CD14-positive monocyte (primary cell): ENCODE results near the gene SPRYD4. TPM values are rescaled to one million over a fixed set of nuclear protein-coding genes. Genes with fewer than 3 reads are reported as not detected.

ENCODE experiments used
- DNase-seq, 3 donors: peaks; one replicate each; pipeline ENCODE4 v3.0.0-alpha.2; 2011 to 2022
- H2AFZ ChIP-seq: 2 replicates; pipeline ENCODE4 v1.6.0; 2012; ENCODE audit warnings: mild to moderate bottlenecking, low read depth, low read length, inconsistent platforms; ENCODE audit not compliant: insufficient read depth, poor library complexity, severe bottlenecking
- H3K27ac ChIP-seq, 2 donors: 1 replicate in 1 of 2; 2 replicates in 1 of 2; pipeline ENCODE4 v1.5.1; 2012 to 2013; ENCODE audit warnings: low read length in 2 of 2, control low read depth in 1 of 2, inconsistent platforms in 1 of 2, low read depth in 1 of 2, mild to moderate bottlenecking in 1 of 2
- H3K27me3 ChIP-seq, 2 donors: one replicate each; pipeline versions ENCODE4 v1.6.0 to v1.6.1; 2011 to 2013; ENCODE audit warnings: low read length in 2 of 2; ENCODE audit not compliant: control insufficient read depth in 2 of 2, insufficient read depth in 2 of 2
- H3K36me3 ChIP-seq, 2 donors: replicated peaks in 1 of 2; 1 replicate in 1 of 2; 2 replicates in 1 of 2; pipeline versions ENCODE4 v1.5.1 to v1.6.1; 2012 to 2013; ENCODE audit warnings: low read length in 2 of 2, control low read depth in 1 of 2, inconsistent platforms in 1 of 2, mild to moderate bottlenecking in 1 of 2; ENCODE audit not compliant: insufficient read depth in 2 of 2, control insufficient read depth in 1 of 2
- H3K4me1 ChIP-seq, 2 donors: 1 replicate in 1 of 2; 2 replicates in 1 of 2; pipeline versions ENCODE4 v1.5.1 to v1.6.1; 2012 to 2013; ENCODE audit warnings: low read length in 2 of 2, control low read depth in 1 of 2, inconsistent platforms in 1 of 2, mild to moderate bottlenecking in 1 of 2, moderate library complexity in 1 of 2; ENCODE audit not compliant: insufficient read depth in 2 of 2, control insufficient read depth in 1 of 2
- H3K4me2 ChIP-seq: replicated peaks from 2 replicates; pipeline ENCODE3; 2012; ENCODE audit warnings: low read length, moderate library complexity, mild to moderate bottlenecking; ENCODE audit not compliant: poor library complexity, severe bottlenecking; ENCODE audit errors: extremely low read depth
- H3K4me3 ChIP-seq, 3 experiments: fragments of 200-600 bp in 1 of 3; sonication (generic) in 1 of 3; replicated peaks in 1 of 3; 1 replicate in 2 of 3; 2 replicates in 1 of 3; pipeline ENCODE4 v1.5.1; 2011 to 2013; ENCODE audit warnings: low read length in 3 of 3, mild to moderate bottlenecking in 3 of 3, control low read depth in 2 of 3, low read depth in 2 of 3, inconsistent platforms in 1 of 3, moderate library complexity in 1 of 3
- H3K79me2 ChIP-seq: 2 replicates; pipeline ENCODE4 v1.6.0; 2012; ENCODE audit warnings: mild to moderate bottlenecking, control low read depth, inconsistent platforms, low read length, moderate library complexity; ENCODE audit not compliant: insufficient read depth
- H3K9ac ChIP-seq: 2 replicates; pipeline ENCODE4 v1.6.0; 2017; ENCODE audit warnings: low read length, mild to moderate bottlenecking; ENCODE audit not compliant: insufficient read depth, poor library complexity, severe bottlenecking
- H3K9me3 ChIP-seq, 2 donors: replicated peaks in 1 of 2; 1 replicate in 1 of 2; 2 replicates in 1 of 2; pipeline versions ENCODE4 v1.5.1 to v1.6.1; 2012 to 2013; ENCODE audit warnings: low read length in 2 of 2, control low read depth in 1 of 2; ENCODE audit not compliant: control insufficient read depth in 1 of 2, insufficient read depth in 1 of 2
- H4K20me1 ChIP-seq: 2 replicates; pipeline ENCODE4 v1.6.0; 2012; ENCODE audit warnings: mild to moderate bottlenecking, low read length, control low read depth, moderate library complexity; ENCODE audit not compliant: insufficient read depth
- H3K27ac Mint-ChIP-seq, 7 donors: one replicate each; pipeline ENCODE4 v1.8.0; 2020; ENCODE audit warnings: mild to moderate bottlenecking in 7 of 7, mixed read lengths in 7 of 7, moderate library complexity in 6 of 7, inconsistent platforms in 2 of 7
- H3K27me3 Mint-ChIP-seq, 3 donors: one replicate each; pipeline ENCODE4 v1.8.0; 2021 to 2022; ENCODE audit warnings: low read depth in 3 of 3, mild to moderate bottlenecking in 3 of 3, mixed read lengths in 3 of 3, moderate library complexity in 3 of 3, inconsistent platforms in 1 of 3
- H3K36me3 Mint-ChIP-seq, 2 donors: one replicate each; pipeline ENCODE4 v1.8.0; 2020; ENCODE audit warnings: mixed read lengths in 2 of 2, inconsistent platforms in 1 of 2, mild to moderate bottlenecking in 1 of 2
- H3K4me1 Mint-ChIP-seq: one replicate; pipeline ENCODE4 v1.8.0; 2020; ENCODE audit warnings: mild to moderate bottlenecking, mixed read lengths
- H3K4me3 Mint-ChIP-seq, 2 donors: one replicate each; pipeline ENCODE4 v1.8.0; 2020; ENCODE audit warnings: mild to moderate bottlenecking in 2 of 2, mixed read lengths in 2 of 2, moderate library complexity in 1 of 2
- H3K9me3 Mint-ChIP-seq, 7 donors: one replicate each; pipeline ENCODE4 v1.8.0; 2020 to 2022; ENCODE audit warnings: mixed read lengths in 7 of 7, mild to moderate bottlenecking in 6 of 7, moderate library complexity in 6 of 7, inconsistent platforms in 2 of 7
- WGBS: methylation state at CpG from one replicate; pipeline ENCODE4 v1.1.5; 2013; ENCODE audit warnings: missing lambda C conversion rate; ENCODE audit not compliant: insufficient coverage; 5-methylcytosine and 5-hydroxymethylcytosine counted together
- intact Hi-C, 2 donors: fragments of 100-400 bp; cut with micrococcal nuclease; formaldehyde crosslinking; loops; one replicate each; pipeline versions ENCODE4 v1.15.0 to v1.15.1; 2023
- polyA plus RNA-seq, 3 donors: library from polyadenylated mRNA; depleted of rRNA in 1 of 3; unstranded in 2 of 3; stranded (reverse) in 1 of 3; fragments of 300-500 nt in 2 of 3; fragments of >200 nt in 1 of 3; fragmentation: Illumina TruSeq in 2 of 3; gene quantifications; 1 replicate in 2 of 3; 2 replicates in 1 of 3; pipeline ENCODE4 v1.2.3, GENCODE V29; 2012 to 2021
- TF ChIP-seq, protein P1 (sequence below): fragments of 200-600 bp; IDR thresholded peaks from one replicate; pipeline ENCODE4 v1.8.0; 2022; ENCODE audit warnings: antibody characterized with exemption, mild to moderate bottlenecking

SPRYD4 gene
- polyA plus RNA-seq, 3 donors, result 1.3 to 2.1 (median 1.4) TPM

DNA sequence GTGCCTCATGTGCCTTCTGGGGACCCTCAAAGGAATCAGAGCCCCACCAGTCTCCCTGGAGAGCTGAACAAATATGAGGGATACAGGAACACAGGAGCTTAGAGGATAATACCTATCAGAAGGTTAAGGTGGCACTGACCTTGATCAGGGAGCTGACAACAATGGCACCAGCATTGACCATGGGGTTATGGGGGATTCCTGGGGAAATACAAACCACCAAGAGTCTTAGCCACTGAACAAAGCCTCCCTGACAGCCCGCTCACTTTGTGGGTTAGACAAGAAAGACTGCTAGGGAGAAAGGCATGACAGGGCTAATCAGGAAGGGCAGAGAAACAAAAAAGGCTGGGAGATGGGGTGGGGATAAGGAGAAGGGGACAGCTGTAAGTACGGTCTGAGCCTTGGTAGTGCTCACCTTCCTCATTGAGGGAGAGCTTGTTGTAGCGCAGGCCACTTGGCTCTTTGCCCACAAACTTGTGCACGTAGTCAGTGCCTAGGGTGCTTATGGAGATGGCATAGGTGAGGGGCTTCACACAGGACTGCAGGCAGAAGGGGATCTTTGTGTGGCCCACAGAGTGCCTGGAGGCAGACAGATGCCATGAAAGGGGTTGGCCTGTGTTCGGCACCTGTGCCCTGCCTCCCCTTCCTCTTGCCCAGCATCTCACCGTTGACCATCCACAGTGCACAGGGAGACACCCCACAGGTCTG is 9.3 kb downstream of the SPRYD4 start:
- peaks cover 0 to 1% (median 1%) of the 10 kb centered on the region in 3 donors for H3K27me3 Mint-ChIP-seq
- H3K9ac ChIP-seq, result no peak overlapping the region
- no peak overlapping the region for H3K4me2 ChIP-seq
- no peaks in the 10 kb centered on the region for H3K9me3 ChIP-seq
- peak overlapping the region in 1 of 7 donors; percentile 58 for H3K27ac Mint-ChIP-seq
- no peaks in the 10 kb centered on the region for H3K36me3 ChIP-seq
- H3K4me3 ChIP-seq, result no peak overlapping the region
- TF ChIP-seq, protein P1, sequence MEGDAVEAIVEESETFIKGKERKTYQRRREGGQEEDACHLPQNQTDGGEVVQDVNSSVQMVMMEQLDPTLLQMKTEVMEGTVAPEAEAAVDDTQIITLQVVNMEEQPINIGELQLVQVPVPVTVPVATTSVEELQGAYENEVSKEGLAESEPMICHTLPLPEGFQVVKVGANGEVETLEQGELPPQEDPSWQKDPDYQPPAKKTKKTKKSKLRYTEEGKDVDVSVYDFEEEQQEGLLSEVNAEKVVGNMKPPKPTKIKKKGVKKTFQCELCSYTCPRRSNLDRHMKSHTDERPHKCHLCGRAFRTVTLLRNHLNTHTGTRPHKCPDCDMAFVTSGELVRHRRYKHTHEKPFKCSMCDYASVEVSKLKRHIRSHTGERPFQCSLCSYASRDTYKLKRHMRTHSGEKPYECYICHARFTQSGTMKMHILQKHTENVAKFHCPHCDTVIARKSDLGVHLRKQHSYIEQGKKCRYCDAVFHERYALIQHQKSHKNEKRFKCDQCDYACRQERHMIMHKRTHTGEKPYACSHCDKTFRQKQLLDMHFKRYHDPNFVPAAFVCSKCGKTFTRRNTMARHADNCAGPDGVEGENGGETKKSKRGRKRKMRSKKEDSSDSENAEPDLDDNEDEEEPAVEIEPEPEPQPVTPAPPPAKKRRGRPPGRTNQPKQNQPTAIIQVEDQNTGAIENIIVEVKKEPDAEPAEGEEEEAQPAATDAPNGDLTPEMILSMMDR, result no peak
- 90% methylated on average over 3 of the region's 6 CpGs for WGBS
- no peaks in the 10 kb centered on the region for H3K27me3 ChIP-seq
- no peaks in the 10 kb centered on the region for H3K4me1 ChIP-seq
- no peak overlapping the region for H3K4me3 Mint-ChIP-seq
- H3K36me3 Mint-ChIP-seq, result peaks cover 4 to 17% of the 10 kb centered on the region in 2 donors
- H4K20me1 ChIP-seq, result no peaks in the 10 kb centered on the region
- H3K9me3 Mint-ChIP-seq, result peaks cover 0 to 2% (median 0%) of the 10 kb centered on the region in 7 donors
- no peak for DNase-seq
- peaks cover 7% of the 10 kb centered on the region for H3K4me1 Mint-ChIP-seq
- H3K27ac ChIP-seq, result no peak overlapping the region
- intact Hi-C loops, result no loop called here
- no peak overlapping the region for H2AFZ ChIP-seq
- no peaks in the 10 kb centered on the region for H3K79me2 ChIP-seq

DNA sequence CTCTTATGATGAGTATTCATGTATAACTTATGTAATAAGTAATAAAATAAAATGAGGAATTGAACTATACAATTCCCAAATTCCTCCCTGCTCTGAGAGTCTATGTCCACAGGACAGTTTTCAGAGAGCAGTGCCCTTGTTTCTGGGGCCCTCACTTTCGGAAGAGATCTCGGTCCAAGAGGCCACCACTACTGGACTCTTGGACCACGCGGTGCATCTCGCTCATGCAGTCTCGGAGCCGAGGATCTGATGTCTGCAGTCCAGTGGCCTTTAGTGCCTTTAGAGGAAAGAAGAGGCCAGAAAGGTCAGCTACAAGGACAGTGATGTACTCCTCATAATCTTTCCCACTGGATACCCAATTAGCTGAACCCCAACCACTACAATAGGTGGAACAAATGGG is 11.2 kb downstream of the SPRYD4 start:
- Mint-ChIP-seq H3K9me3 (peaks cover 0 to 2% (median 0%) of the 10 kb centered on the region in 7 donors), H3K4me3 (no peak overlapping the region), H3K36me3 (peaks cover under 1 to 1% of the 10 kb centered on the region in 2 donors), H3K27ac (no peak overlapping the region), H3K4me1 (peaks cover 7% of the 10 kb centered on the region), H3K27me3 (peaks cover 0 to 1% (median 1%) of the 10 kb centered on the region in 3 donors)
- H2AFZ ChIP-seq, result no peak overlapping the region
- TF ChIP-seq, protein P1, result no peak
- H3K27ac ChIP-seq, result no peak overlapping the region
- no peak overlapping the region for H3K9ac ChIP-seq
- H3K27me3 ChIP-seq, result no peaks in the 10 kb centered on the region
- H3K79me2 ChIP-seq, result no peaks in the 10 kb centered on the region
- H3K4me3 ChIP-seq, result no peak overlapping the region
- H3K9me3 ChIP-seq, result no peaks in the 10 kb centered on the region
- no peak overlapping the region for H3K4me2 ChIP-seq
- H3K36me3 ChIP-seq, result no peaks in the 10 kb centered on the region
- no peaks in the 10 kb centered on the region for H3K4me1 ChIP-seq
- intact Hi-C loops, result no loop called here
- WGBS, result 94% methylated on average over 7 of the region's 7 CpGs
- DNase-seq, result no peak
- H4K20me1 ChIP-seq, result no peaks in the 10 kb centered on the region
